ENCODE results near the gene ITSN1. TPM values are rescaled to one million over a fixed set of nuclear protein-coding genes. Genes with fewer than 3 reads are reported as not detected.

ITSN1 gene
- total RNA-seq, 3 donors from 2014 or later = 39.5 to 113 (median 58.3) TPM

- H3K9me3 ChIP-seq = no peaks in the 10 kb centered on the region
- no peak overlapping the region for H3K27ac ChIP-seq
- DNase-seq (ENCODE audit: low spot score in 2 of 2) = peak; percentile 35 to 63
- intact Hi-C loops (cut with DNase I; ENCODE audit: low total_unique reads) = loop anchor here (10.0 kb wide), 1 partner anchor 250 kb away; the partner anchor contains the start of genes CRYZL1 and ITSN1
- H3K36me3 ChIP-seq = no peaks in the 10 kb centered on the region
- H3K27me3 ChIP-seq = no peaks in the 10 kb centered on the region
- peak overlapping the region; percentile 20 to 60 (median 33) for H3K4me3 ChIP-seq
- H3K4me1 ChIP-seq = peaks cover 0 to 4% of the 10 kb centered on the region in 2 donors
- TF ChIP-seq POLR2AphosphoS5 (IDR thresholded peaks at IDR 0.05) (no peak), POLR2A (IDR thresholded peaks at IDR 0.05) (no peak), CTCF (IDR thresholded peaks at IDR 0.05) (peak in 2 of 3 donors; percentile 50 to 59)
Observed at GRCh38 chr21:33894736-33895288, 252.5 kb downstream of the ITSN1 start.

- intact Hi-C loops (cut with DNase I; ENCODE audit: low total_unique reads) = loop anchor here (10.0 kb wide), 1 partner anchor 251 kb away; the partner anchor contains the start of genes CRYZL1 and ITSN1
- H3K4me1 ChIP-seq = peaks cover 0 to 4% of the 10 kb centered on the region in 2 donors
- no peak for DNase-seq (ENCODE audit: low spot score in 2 of 2)
Observed at GRCh38 chr21:33895356-33895755, 253.1 kb downstream of the ITSN1 start.

GRCh38 chr21:33896691-33897090 lies 254.4 kb downstream of the ITSN1 start:
- no peak overlapping the region for H3K27ac ChIP-seq
- no peak overlapping the region for H3K4me3 ChIP-seq
- DNase-seq (ENCODE audit: low spot score in 2 of 2) = no peak
- intact Hi-C loops (cut with DNase I; ENCODE audit: low total_unique reads) = loop anchor here (10.0 kb wide), 1 partner anchor 252 kb away; the partner anchor contains the start of genes CRYZL1 and ITSN1
- H3K27me3 ChIP-seq = no peaks in the 10 kb centered on the region
- H3K36me3 ChIP-seq = no peaks in the 10 kb centered on the region
- H3K4me1 ChIP-seq = peaks cover 0 to 4% of the 10 kb centered on the region in 2 donors
- TF ChIP-seq CTCF (IDR thresholded peaks at IDR 0.05) (no peak), POLR2A (IDR thresholded peaks at IDR 0.05) (no peak), POLR2AphosphoS5 (IDR thresholded peaks at IDR 0.05) (no peak)
- no peaks in the 10 kb centered on the region for H3K9me3 ChIP-seq

More at GRCh38 chr21:33895356-33895755, 253.1 kb downstream of the ITSN1 start:
- Histone ChIP-seq H3K4me3 (no peak overlapping the region), H3K9me3 (no peaks in the 10 kb centered on the region), H3K27ac (no peak overlapping the region), H3K36me3 (no peaks in the 10 kb centered on the region), H3K27me3 (no peaks in the 10 kb centered on the region)
- TF ChIP-seq POLR2A (IDR thresholded peaks at IDR 0.05) = no peak
- TF ChIP-seq POLR2AphosphoS5 (IDR thresholded peaks at IDR 0.05) = no peak
- no peak for TF ChIP-seq CTCF (IDR thresholded peaks at IDR 0.05)

GRCh38 chr21:33897098-33897497 lies 254.8 kb downstream of the ITSN1 start:
- DNase-seq (ENCODE audit: low spot score in 2 of 2) = no peak
- H3K27me3 ChIP-seq = no peaks in the 10 kb centered on the region
- TF ChIP-seq CTCF (IDR thresholded peaks at IDR 0.05) (no peak), POLR2A (IDR thresholded peaks at IDR 0.05) (no peak), POLR2AphosphoS5 (IDR thresholded peaks at IDR 0.05) (no peak)
- intact Hi-C loops (cut with DNase I; ENCODE audit: low total_unique reads) = loop anchor here (10.0 kb wide), 1 partner anchor 252 kb away; the partner anchor contains the start of genes CRYZL1 and ITSN1
- H3K4me1 ChIP-seq = peaks cover 0 to 4% of the 10 kb centered on the region in 2 donors
- no peaks in the 10 kb centered on the region for H3K36me3 ChIP-seq
- H3K9me3 ChIP-seq = no peaks in the 10 kb centered on the region
- H3K4me3 ChIP-seq = no peak overlapping the region
- H3K27ac ChIP-seq = no peak overlapping the region

GRCh38 chr21:33897739-33898138 lies 255.4 kb downstream of the ITSN1 start:
- no peak overlapping the region for H3K27ac ChIP-seq
- no peak for DNase-seq (ENCODE audit: low spot score in 2 of 2)
- no peaks in the 10 kb centered on the region for H3K27me3 ChIP-seq
- H3K4me1 ChIP-seq = peaks cover 0 to 4% of the 10 kb centered on the region in 2 donors
- H3K4me3 ChIP-seq = no peak overlapping the region
- H3K9me3 ChIP-seq = no peaks in the 10 kb centered on the region
- no peaks in the 10 kb centered on the region for H3K36me3 ChIP-seq
- TF ChIP-seq POLR2A (IDR thresholded peaks at IDR 0.05) = no peak
- no peak for TF ChIP-seq POLR2AphosphoS5 (IDR thresholded peaks at IDR 0.05)
- intact Hi-C loops (cut with DNase I; ENCODE audit: low total_unique reads) = loop anchor here (10.0 kb wide), 1 partner anchor 253 kb away; the partner anchor contains the start of genes CRYZL1 and ITSN1
